Measurements from ENCODE around the gene ITPR3.

DNA sequence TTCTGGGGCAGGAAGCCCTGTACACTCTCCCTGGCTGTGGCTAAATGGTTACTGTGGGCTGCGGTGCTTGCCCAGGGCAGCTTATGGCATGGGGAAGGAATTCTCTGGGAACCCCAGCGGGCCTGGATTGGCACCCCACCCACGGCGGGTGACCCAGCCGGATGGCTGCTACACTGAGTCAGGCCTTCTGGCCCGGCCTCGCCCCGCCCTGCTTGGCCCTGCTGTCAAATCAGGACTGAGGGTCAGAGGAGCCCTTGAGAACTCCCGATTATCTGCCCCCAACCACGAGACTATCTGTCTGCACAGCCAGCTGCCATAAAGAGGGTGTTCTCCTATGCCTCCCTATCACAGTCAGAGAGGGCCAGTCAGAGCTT lies 7.3 kb upstream of the ITPR3 start:
- TF ChIP-seq, protein P1, sequence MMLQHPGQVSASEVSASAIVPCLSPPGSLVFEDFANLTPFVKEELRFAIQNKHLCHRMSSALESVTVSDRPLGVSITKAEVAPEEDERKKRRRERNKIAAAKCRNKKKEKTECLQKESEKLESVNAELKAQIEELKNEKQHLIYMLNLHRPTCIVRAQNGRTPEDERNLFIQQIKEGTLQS (IDR thresholded peaks at IDR 0.05) = no peak
- TF ChIP-seq, protein P2, sequence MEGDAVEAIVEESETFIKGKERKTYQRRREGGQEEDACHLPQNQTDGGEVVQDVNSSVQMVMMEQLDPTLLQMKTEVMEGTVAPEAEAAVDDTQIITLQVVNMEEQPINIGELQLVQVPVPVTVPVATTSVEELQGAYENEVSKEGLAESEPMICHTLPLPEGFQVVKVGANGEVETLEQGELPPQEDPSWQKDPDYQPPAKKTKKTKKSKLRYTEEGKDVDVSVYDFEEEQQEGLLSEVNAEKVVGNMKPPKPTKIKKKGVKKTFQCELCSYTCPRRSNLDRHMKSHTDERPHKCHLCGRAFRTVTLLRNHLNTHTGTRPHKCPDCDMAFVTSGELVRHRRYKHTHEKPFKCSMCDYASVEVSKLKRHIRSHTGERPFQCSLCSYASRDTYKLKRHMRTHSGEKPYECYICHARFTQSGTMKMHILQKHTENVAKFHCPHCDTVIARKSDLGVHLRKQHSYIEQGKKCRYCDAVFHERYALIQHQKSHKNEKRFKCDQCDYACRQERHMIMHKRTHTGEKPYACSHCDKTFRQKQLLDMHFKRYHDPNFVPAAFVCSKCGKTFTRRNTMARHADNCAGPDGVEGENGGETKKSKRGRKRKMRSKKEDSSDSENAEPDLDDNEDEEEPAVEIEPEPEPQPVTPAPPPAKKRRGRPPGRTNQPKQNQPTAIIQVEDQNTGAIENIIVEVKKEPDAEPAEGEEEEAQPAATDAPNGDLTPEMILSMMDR (IDR thresholded peaks at IDR 0.05; ENCODE audit: low read depth, low read length, missing input control) = no peak
- TF ChIP-seq RAD21 (IDR thresholded peaks at IDR 0.05) = no peak
- TF ChIP-seq TAF1 (conservative IDR thresholded peaks at IDR 0.05) = no peak
- TF ChIP-seq REST (IDR thresholded peaks at IDR 0.05) = no peak
- TF ChIP-seq, protein P3, sequence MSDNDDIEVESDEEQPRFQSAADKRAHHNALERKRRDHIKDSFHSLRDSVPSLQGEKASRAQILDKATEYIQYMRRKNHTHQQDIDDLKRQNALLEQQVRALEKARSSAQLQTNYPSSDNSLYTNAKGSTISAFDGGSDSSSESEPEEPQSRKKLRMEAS (IDR thresholded peaks at IDR 0.05) = no peak
- TF ChIP-seq FOXA1 (IDR thresholded peaks at IDR 0.05) = no peak
